HEK293T (cell line): ENCODE results near the gene RBM3.

Experiments used
- BHLHE40 ChIP-seq: fragments of 450-650 bp; IDR thresholded peaks from 2 replicates; pipeline ENCODE4 v1.6.1; 2016; ENCODE audit warnings: mild to moderate bottlenecking, moderate library complexity, borderline replicate concordance
- CTBP1 ChIP-seq: fragments of 450-650 bp; IDR thresholded peaks from 2 replicates; pipeline ENCODE4 v1.6.1; 2016; ENCODE audit warnings: borderline replicate concordance
- ELF4 ChIP-seq: fragments of 450-650 bp; IDR thresholded peaks from 2 replicates; pipeline ENCODE4 v1.6.1; 2017; ENCODE audit warnings: antibody characterized with exemption
- HDGF ChIP-seq: fragments of 450-650 bp; IDR thresholded peaks from 2 replicates; pipeline ENCODE4 v1.6.1; 2017; ENCODE audit warnings: antibody characterized with exemption, borderline replicate concordance
- PKNOX1 ChIP-seq: fragments of 450-650 bp; IDR thresholded peaks from 2 replicates; pipeline ENCODE4 v1.6.1; 2016
- SP1 ChIP-seq: fragments of 450-650 bp; IDR thresholded peaks from 2 replicates; pipeline ENCODE4 v1.6.1; 2017
- ZNF384 ChIP-seq: fragments of 450-650 bp; IDR thresholded peaks from 2 replicates; pipeline ENCODE4 v1.6.1; 2016

- TF ChIP-seq ZNF384: no peak
- TF ChIP-seq SP1: no peak
- TF ChIP-seq PKNOX1: no peak
- TF ChIP-seq BHLHE40: no peak
- no peak for TF ChIP-seq ELF4
- TF ChIP-seq CTBP1: no peak
- no peak for TF ChIP-seq HDGF
Measured at GRCh38 chrX:48578661-48579128, 4.4 kb downstream of the RBM3 start.
